ENCODE results near the gene DCAKD.

Gene DCAKD

GRCh38 chr17:45036691-45037090, 14.7 kb downstream of the DCAKD start:
- DNase-seq (ENCODE audit: extremely low read depth, low read depth) = no peak
- TF ChIP-seq CTCF (IDR thresholded peaks at IDR 0.05; ENCODE audit: low read depth, low read length) = no peak

GRCh38 chr17:45035848-45036247, 15.6 kb downstream of the DCAKD start:
- no peak for DNase-seq (ENCODE audit: extremely low read depth, low read depth)
- TF ChIP-seq CTCF (IDR thresholded peaks at IDR 0.05; ENCODE audit: low read depth, low read length) = no peak

GRCh38 chr17:45034599-45034998, 16.8 kb downstream of the DCAKD start:
- no peak for DNase-seq (ENCODE audit: extremely low read depth, low read depth)
- no peak for TF ChIP-seq CTCF (IDR thresholded peaks at IDR 0.05; ENCODE audit: low read depth, low read length)

GRCh38 chr17:45032174-45032541, 19.3 kb downstream of the DCAKD start:
- DNase-seq (ENCODE audit: extremely low read depth, low read depth) = no peak
- TF ChIP-seq CTCF (IDR thresholded peaks at IDR 0.05; ENCODE audit: low read depth, low read length) = no peak

- TF ChIP-seq CTCF (IDR thresholded peaks at IDR 0.05; ENCODE audit: low read depth, low read length) = no peak
- no peak for DNase-seq (ENCODE audit: extremely low read depth, low read depth)
Observed at GRCh38 chr17:45031231-45032173, 19.9 kb downstream of the DCAKD start.

- TF ChIP-seq CTCF (IDR thresholded peaks at IDR 0.05; ENCODE audit: low read depth, low read length) = no peak
- DNase-seq (ENCODE audit: extremely low read depth, low read depth) = no peak
Observed at GRCh38 chr17:45030733-45031132, 20.7 kb downstream of the DCAKD start.

- TF ChIP-seq CTCF (IDR thresholded peaks at IDR 0.05; ENCODE audit: low read depth, low read length) = no peak
- no peak for DNase-seq (ENCODE audit: extremely low read depth, low read depth)
Observed at GRCh38 chr17:45029758-45030423, 21.5 kb downstream of the DCAKD start.

All from AG09319 (cell line).